Smooth muscle cell (in vitro differentiated cells): ENCODE results near the gene ABCE1. TPM values are rescaled to one million over a fixed set of nuclear protein-coding genes. Genes with fewer than 3 reads are reported as not detected.

ENCODE experiments used
- DNase-seq: peaks from one replicate; lab custom pipeline; 2025; ENCODE audit not compliant: unreplicated experiment; lab: John Stamatoyannopoulos, UW
- H2AFZ ChIP-seq: fragments of 200-600 bp; sonication (generic); 2 replicates; pipeline ENCODE4 v1.6.0; 2016; ENCODE audit warnings: antibody characterized with exemption, low read depth, mild to moderate bottlenecking
- H3F3A ChIP-seq: fragments of 200-600 bp; sonication (generic); 2 replicates; pipeline ENCODE4 v1.6.0; 2017; ENCODE audit warnings: antibody characterized with exemption, low read depth
- H3K27ac ChIP-seq: fragments of 200-600 bp; sonication (generic); 2 replicates; pipeline ENCODE4 v1.5.1; 2016; ENCODE audit warnings: low read depth, mild to moderate bottlenecking
- H3K27me3 ChIP-seq: fragments of 200-600 bp; sonication (generic); 2 replicates; pipeline ENCODE4 v1.6.1; 2016; ENCODE audit warnings: low read depth, mild to moderate bottlenecking
- H3K36me3 ChIP-seq: fragments of 200-600 bp; sonication (generic); 2 replicates; pipeline ENCODE4 v1.5.1; 2016; ENCODE audit warnings: low read depth
- H3K4me1 ChIP-seq: fragments of 200-600 bp; sonication (generic); 2 replicates; pipeline ENCODE4 v1.5.1; 2016; ENCODE audit warnings: low read depth
- H3K4me2 ChIP-seq: fragments of 200-600 bp; sonication (generic); 2 replicates; pipeline ENCODE4 v1.6.0; 2016; ENCODE audit warnings: mild to moderate bottlenecking
- H3K4me3 ChIP-seq: fragments of 200-600 bp; sonication (generic); 2 replicates; pipeline ENCODE4 v1.5.1; 2016; ENCODE audit warnings: mild to moderate bottlenecking
- H3K79me2 ChIP-seq: fragments of 200-600 bp; sonication (generic); 2 replicates; pipeline ENCODE4 v1.6.0; 2016; ENCODE audit warnings: low read depth, mild to moderate bottlenecking
- H3K9ac ChIP-seq: fragments of 200-600 bp; sonication (generic); 2 replicates; pipeline ENCODE4 v1.6.0; 2016; ENCODE audit warnings: low read depth
- H3K9me3 ChIP-seq: fragments of 200-600 bp; sonication (generic); replicated peaks from 2 replicates; pipeline ENCODE4 v1.5.1; 2016; ENCODE audit warnings: low read depth
- H4K20me1 ChIP-seq: fragments of 200-600 bp; sonication (generic); 2 replicates; pipeline ENCODE4 v1.6.0; 2016; ENCODE audit warnings: low read depth
- CTCF ChIP-seq: fragments of 200-600 bp; sonication (generic); IDR thresholded peaks from 2 replicates; pipeline ENCODE4 v1.5.1; 2017; ENCODE audit warnings: borderline replicate concordance, mild to moderate bottlenecking, antibody characterized with exemption; ENCODE audit not compliant: insufficient read depth, poor library complexity, severe bottlenecking
- WGBS: methylation state at CpG from one replicate; pipeline ENCODE4 v1.1.7; 2016; ENCODE audit warnings: low lambda C conversion rate; 5-methylcytosine and 5-hydroxymethylcytosine counted together
- polyA plus RNA-seq: library from polyadenylated mRNA; unstranded; fragments of >200 nt; fragmentation: Nextera tagmentation; extraction: Ambion mirVana; gene quantifications from 2 replicates; pipeline ENCODE4 v1.2.1, GENCODE V29; 2016
- total RNA-seq: library from RNA; depleted of rRNA; stranded (reverse); fragments of >200 nt; gene quantifications from 2 replicates; pipeline ENCODE4 v1.2.3, GENCODE V29; 2014

The ABCE1 gene
- total and polyA plus RNA-seq, 2 experiments from 2014 or later = 29.6 to 91.8 TPM

GRCh38 chr4:145103496-145103895 is 5.4 kb downstream of the ABCE1 start:
- peaks cover 17% of the 10 kb centered on the region for H3K4me1 ChIP-seq
- no peak for DNase-seq
- no peaks in the 10 kb centered on the region for H3F3A ChIP-seq
- H3K4me3 ChIP-seq = no peak overlapping the region
- H3K27ac ChIP-seq = no peak overlapping the region
- H3K9ac ChIP-seq = no peak overlapping the region
- TF ChIP-seq CTCF = no peak
- no peaks in the 10 kb centered on the region for H3K9me3 ChIP-seq
- H3K36me3 ChIP-seq = peaks cover 32% of the 10 kb centered on the region
- 98% methylated on average over 3 of the region's 3 CpGs for WGBS
- H2AFZ ChIP-seq = no peak overlapping the region
- peaks cover 84% of the 10 kb centered on the region for H3K79me2 ChIP-seq
- no peak overlapping the region for H3K4me2 ChIP-seq
- H3K27me3 ChIP-seq = no peaks in the 10 kb centered on the region
- H4K20me1 ChIP-seq = peaks cover 37% of the 10 kb centered on the region

GRCh38 chr4:145107126-145107525 is 9.0 kb downstream of the ABCE1 start:
- Histone ChIP-seq H4K20me1 (peaks cover 22% of the 10 kb centered on the region), H3K9me3 (no peaks in the 10 kb centered on the region), H3K79me2 (peaks cover 48% of the 10 kb centered on the region), H2AFZ (no peak overlapping the region), H3K4me3 (no peak overlapping the region), H3K36me3 (peaks cover 59% of the 10 kb centered on the region), H3K9ac (no peak overlapping the region), H3K27me3 (no peaks in the 10 kb centered on the region), H3K4me2 (no peak overlapping the region), H3K4me1 (no peaks in the 10 kb centered on the region), H3F3A (no peaks in the 10 kb centered on the region), H3K27ac (no peak overlapping the region)
- TF ChIP-seq CTCF = no peak
- 86% methylated on average over 2 of the region's 2 CpGs for WGBS
- no peak for DNase-seq

- TF ChIP-seq CTCF = no peak
- no peak overlapping the region for H3K4me2 ChIP-seq
Measured at GRCh38 chr4:145108128-145108527, 10.0 kb downstream of the ABCE1 start.

GRCh38 chr4:145125396-145125795 is 27.3 kb downstream of the ABCE1 start:
- H3K4me2 ChIP-seq = no peak overlapping the region
- H3K79me2 ChIP-seq = peaks cover 3% of the 10 kb centered on the region
- no peak overlapping the region for H3K4me3 ChIP-seq
- H3K27me3 ChIP-seq = no peaks in the 10 kb centered on the region
- no peaks in the 10 kb centered on the region for H3K9me3 ChIP-seq
- H3K27ac ChIP-seq = no peak overlapping the region
- no peak for DNase-seq
- H3F3A ChIP-seq = peaks cover 8% of the 10 kb centered on the region
- TF ChIP-seq CTCF = no peak
- 97% methylated on average over 2 of the region's 2 CpGs for WGBS
- H4K20me1 ChIP-seq = no peaks in the 10 kb centered on the region
- H2AFZ ChIP-seq = no peak overlapping the region
- no peaks in the 10 kb centered on the region for H3K4me1 ChIP-seq
- peaks cover 39% of the 10 kb centered on the region for H3K36me3 ChIP-seq
- H3K9ac ChIP-seq = no peak overlapping the region

More at GRCh38 chr4:145108128-145108527, 10.0 kb downstream of the ABCE1 start:
- Histone ChIP-seq H3F3A (no peaks in the 10 kb centered on the region), H4K20me1 (peaks cover 12% of the 10 kb centered on the region), H3K36me3 (peaks cover 67% of the 10 kb centered on the region), H3K4me3 (no peak overlapping the region), H3K9me3 (no peaks in the 10 kb centered on the region), H3K9ac (no peak overlapping the region), H3K27ac (no peak overlapping the region), H2AFZ (no peak overlapping the region), H3K79me2 (peaks cover 38% of the 10 kb centered on the region), H3K27me3 (no peaks in the 10 kb centered on the region), H3K4me1 (no peaks in the 10 kb centered on the region)
- no peak for DNase-seq
